Mesangial cell (primary cell): ENCODE measurements around the gene B4GALNT1. TPM values are rescaled to one million over a fixed set of nuclear protein-coding genes. Genes with fewer than 3 reads are reported as not detected.

Experiments used
- total RNA-seq: library from RNA; depleted of rRNA; stranded (reverse); fragments of >200 nt; gene quantifications from 2 replicates; pipeline ENCODE4 v1.2.3, GENCODE V29; 2015

The B4GALNT1 gene
- 0.76 and 6.2 TPM in 2 replicates for total RNA-seq

GRCh38 chr12:57632958-57633840 is at the start of gene B4GALNT1:
Gene B4GALNT1, minus strand, starts transcription at chr12:57633201. Its CDS starts 1,069 bp downstream, at chr12:57632132.

GRCh38 chr12:57611108-57611826 is 21.7 kb downstream of the B4GALNT1 start, which contains the start of gene ARHGEF25:
Gene ARHGEF25, plus strand, starts transcription at chr12:57611435. Its CDS starts 460 bp downstream, at chr12:57611895.

GRCh38 chr12:57604454-57604991 is 28.5 kb downstream of the B4GALNT1 start, which contains the start of gene DTX3:
Gene DTX3, plus strand, starts transcription at chr12:57604824. Its CDS starts 1,694 bp downstream, at chr12:57606518.

GRCh38 chr12:57590864-57591781 is 41.9 kb downstream of the B4GALNT1 start, which contains the start of gene PIP4K2C:
Gene PIP4K2C, plus strand, starts transcription at chr12:57591192. Its CDS starts 98 bp downstream, at chr12:57591290.

Other genes with a start within 250 kb of the B4GALNT1 start
- gene R3HDM2, start 202.2 kb downstream of the B4GALNT1 start, total RNA-seq, result 15.5 and 37.5 TPM in 2 replicates
- not detected in 2 replicates for gene INHBC, start 198.4 kb downstream of the B4GALNT1 start, total RNA-seq
- gene INHBE, start 177.9 kb downstream of the B4GALNT1 start, total RNA-seq, result 3.9 and 7.9 TPM in 2 replicates
- 0.98 and 6.7 TPM in 2 replicates for gene GLI1, start 173.4 kb downstream of the B4GALNT1 start, total RNA-seq
- 0.89 TPM in 1 of 2 replicates, not detected in the other for gene ARHGAP9, start 153.3 kb downstream of the B4GALNT1 start, total RNA-seq
- gene MARS1, start 145.1 kb downstream of the B4GALNT1 start, total RNA-seq, result 107 and 167 TPM in 2 replicates
- gene DDIT3, start 112.7 kb downstream of the B4GALNT1 start, total RNA-seq, result 12.1 and 28.3 TPM in 2 replicates
- gene MBD6, start 110.4 kb downstream of the B4GALNT1 start, total RNA-seq, result 9.9 and 23.8 TPM in 2 replicates
- 211 and 214 TPM in 2 replicates for gene DCTN2, start 86.0 kb downstream of the B4GALNT1 start, total RNA-seq
- 0.98 and 1.4 TPM in 2 replicates for gene KIF5A, start 83.2 kb downstream of the B4GALNT1 start, total RNA-seq
- gene PIP4K2C, start 42.0 kb downstream of the B4GALNT1 start, total RNA-seq, result 23.8 and 30.6 TPM in 2 replicates
- 13.0 and 40.6 TPM in 2 replicates for gene DTX3, start 28.4 kb downstream of the B4GALNT1 start, total RNA-seq
- gene ARHGEF25, start 21.8 kb downstream of the B4GALNT1 start, total RNA-seq, result 5.4 and 6.1 TPM in 2 replicates
- 132 and 162 TPM in 2 replicates for gene OS9, start 60.9 kb upstream of the B4GALNT1 start, total RNA-seq
- 0.25 TPM in 1 of 2 replicates, not detected in the other for gene AGAP2, start 105.5 kb upstream of the B4GALNT1 start, total RNA-seq
- gene TSPAN31, start 111.8 kb upstream of the B4GALNT1 start, total RNA-seq, result 28.4 and 38.9 TPM in 2 replicates
- gene CDK4, start 119.1 kb upstream of the B4GALNT1 start, total RNA-seq, result 223 and 252 TPM in 2 replicates
- gene MARCHF9, start 121.9 kb upstream of the B4GALNT1 start, total RNA-seq, result 5.4 and 17.5 TPM in 2 replicates
- gene CYP27B1, start 133.9 kb upstream of the B4GALNT1 start, total RNA-seq, result 0.65 and 2.3 TPM in 2 replicates
- gene METTL1, start 138.9 kb upstream of the B4GALNT1 start, total RNA-seq, result 16.5 and 26.9 TPM in 2 replicates
- gene EEF1AKMT3, start 139.4 kb upstream of the B4GALNT1 start, total RNA-seq, result 5.9 and 10.1 TPM in 2 replicates
- gene TSFM, start 149.6 kb upstream of the B4GALNT1 start, total RNA-seq, result 29.5 and 42.2 TPM in 2 replicates
- under 0.01 and 0.38 TPM in 2 replicates for gene AVIL, start 185.5 kb upstream of the B4GALNT1 start, total RNA-seq
- gene CTDSP2, start 213.5 kb upstream of the B4GALNT1 start, total RNA-seq, result 69.4 and 122 TPM in 2 replicates